Panc1 (cell line): ENCODE data around the gene MAPK8. TPM values are rescaled to one million over a fixed set of nuclear protein-coding genes. Genes with fewer than 3 reads are reported as not detected.

Experiments used
- ATAC-seq: fragments of 200-7000 bp; cut with Tn5 transposase; 2 replicates; pipeline ENCODE4 v1.9.1; 2020; ENCODE audit warnings: mild to moderate bottlenecking, moderate library complexity
- BruUV-seq: library from RNA; stranded (reverse); fragments of 400-500 nt; replicated peaks from 2 replicates; lab custom pipeline; 2021; lab: Mats Ljungman, UMichigan
- CTCF ChIA-PET: fragments of 300-600 bp; sonication (Branson Sonifier 250); formaldehyde crosslinking; loops from one replicate; lab custom pipeline; 2022; ENCODE audit warnings: antibody characterized with exemption; lab: Charles Lee
- POLR2A ChIA-PET: fragments of 300-600 bp; sonication (Branson Sonifier 250); formaldehyde crosslinking; loops from one replicate; lab custom pipeline; 2022; ENCODE audit warnings: antibody characterized with exemption; lab: Charles Lee
- DNase-seq: peaks from one replicate; pipeline ENCODE4 v3.0.0-alpha.2; 2010; ENCODE audit warnings: low read depth, low spot score
- H3K27ac ChIP-seq: 2 replicates; pipeline ENCODE4 v1.5.1; 2011; ENCODE audit warnings: mild to moderate bottlenecking, low read length, inconsistent platforms
- H3K27me3 ChIP-seq: fragments of 200-500 bp; sonication (Bioruptor generic); 2 replicates; pipeline ENCODE4 v1.6.0; 2014; ENCODE audit warnings: low read length, inconsistent platforms; ENCODE audit not compliant: control insufficient read depth, insufficient read depth
- H3K36me3 ChIP-seq: fragments of 200-500 bp; sonication (Bioruptor generic); 2 replicates; pipeline ENCODE4 v1.5.1; 2014; ENCODE audit warnings: inconsistent platforms, mild to moderate bottlenecking, low read length, moderate library complexity; ENCODE audit not compliant: control insufficient read depth, insufficient read depth
- H3K4me1 ChIP-seq: 2 replicates; pipeline ENCODE4 v1.5.1; 2011; ENCODE audit warnings: inconsistent platforms, mild to moderate bottlenecking, low read length, moderate library complexity; ENCODE audit not compliant: control insufficient read depth, insufficient read depth
- H3K4me3 ChIP-seq, 2 experiments: 2 replicates each; pipeline ENCODE4 v1.5.1; 2011 to 2012; ENCODE audit warnings: low read depth in 2 of 2, low read length in 2 of 2, mild to moderate bottlenecking in 2 of 2, inconsistent platforms in 1 of 2, moderate library complexity in 1 of 2
- H3K9me3 ChIP-seq: fragments of 200-500 bp; sonication (Bioruptor generic); 2 replicates; pipeline ENCODE4 v1.5.1; 2014; ENCODE audit warnings: low read depth, mild to moderate bottlenecking, inconsistent platforms, low read length, moderate library complexity; ENCODE audit not compliant: control insufficient read depth, insufficient read depth
- CTCF ChIP-seq: fragments of 450-650 bp; IDR thresholded peaks from 2 replicates; pipeline ENCODE4 v1.5.1; 2017; ENCODE audit warnings: mild to moderate bottlenecking
- POLR2AphosphoS5 ChIP-seq: IDR thresholded peaks from 2 replicates; pipeline ENCODE4 v1.6.1; 2012; ENCODE audit warnings: mild to moderate bottlenecking, low read depth, low read length, moderate library complexity
- REST ChIP-seq, 2 experiments: IDR thresholded peaks; 2 replicates each; pipeline ENCODE4 v1.6.1; 2011 to 2012; ENCODE audit warnings: low read depth in 2 of 2, control low read depth in 1 of 2, low read length in 1 of 2, mild to moderate bottlenecking in 1 of 2, moderate library complexity in 1 of 2; ENCODE audit not compliant: insufficient read depth in 1 of 2
- SIN3A ChIP-seq: IDR thresholded peaks from 2 replicates; pipeline ENCODE4 v1.6.1; 2012; ENCODE audit warnings: low read depth, mild to moderate bottlenecking, low read length, moderate library complexity, borderline replicate concordance; ENCODE audit not compliant: insufficient read depth
- TCF7L2 ChIP-seq: IDR thresholded peaks from 2 replicates; pipeline ENCODE4 v1.6.1; 2011; ENCODE audit warnings: mild to moderate bottlenecking, low read depth, low read length, inconsistent platforms
- in situ Hi-C: cut with HindIII; loops from 2 replicates; pipeline ENCODE4 v1.10.0; 2016; ENCODE audit warnings: low sequenced_read_pairs, low pct_unique_long_range_greater_than_20kb
- intact Hi-C: fragments of 100-400 bp; cut with micrococcal nuclease; formaldehyde crosslinking; loops from one replicate; pipeline ENCODE4 v1.10.0; 2022; ENCODE audit not compliant: unreplicated experiment
- total RNA-seq: library from RNA; stranded (reverse); gene quantifications from one replicate; pipeline ENCODE4 v1.2.1, GENCODE V29; 2021; ENCODE audit not compliant: unreplicated experiment

Gene MAPK8
- total RNA-seq, 1 experiment from 2014 or later = 66.6 TPM

- in situ Hi-C loops = no loop called here
- Histone ChIP-seq H3K27me3 (no peaks in the 10 kb centered on the region), H3K4me1 (no peaks in the 10 kb centered on the region), H3K9me3 (no peaks in the 10 kb centered on the region), H3K27ac (no peak overlapping the region), H3K36me3 (peaks cover 4% of the 10 kb centered on the region; the same call in 1 of the 2 replicates), H3K4me3 (no peak overlapping the region)
- CTCF ChIA-PET = no interaction called here
- no TSS peak for BruUV-seq
- ATAC-seq = no peak
- DNase-seq = no peak
- TF ChIP-seq SIN3A = no peak
- TF ChIP-seq REST (IDR thresholded peaks at IDR 0.05; ENCODE audit: insufficient read depth in 1 of 2, low read depth in 2 of 2, low read length in 1 of 2) = no peak
- TF ChIP-seq CTCF = no peak
- TF ChIP-seq POLR2AphosphoS5 = no peak
- TF ChIP-seq TCF7L2 = no peak
- POLR2A ChIA-PET = no interaction called here
- intact Hi-C loops = no loop called here
Measured at GRCh38 chr10:48429309-48429708, 122.8 kb downstream of the MAPK8 start.

- TF ChIP-seq TCF7L2 = no peak
- TF ChIP-seq CTCF = no peak
- no peak for TF ChIP-seq POLR2AphosphoS5
- no peak for TF ChIP-seq REST (IDR thresholded peaks at IDR 0.05; ENCODE audit: insufficient read depth in 1 of 2, low read depth in 2 of 2, low read length in 1 of 2)
- TF ChIP-seq SIN3A = no peak
- ChIA-PET CTCF (no interaction called here), POLR2A (no interaction called here)
- Histone ChIP-seq H3K4me3 (no peak overlapping the region), H3K4me1 (no peaks in the 10 kb centered on the region), H3K27ac (no peak overlapping the region), H3K36me3 (peaks cover 4% of the 10 kb centered on the region; the same call in 1 of the 2 replicates), H3K9me3 (no peaks in the 10 kb centered on the region), H3K27me3 (no peaks in the 10 kb centered on the region)
- in situ Hi-C loops (no loop called here), intact Hi-C loops (no loop called here)
- DNase-seq = no peak
- no peak for ATAC-seq
- no TSS peak for BruUV-seq
Measured at GRCh38 chr10:48430402-48430993, 124.0 kb downstream of the MAPK8 start.
